ENCODE measurements around the gene NT5C1A.
A peak's percentile ranks its signal among the peaks of the same experiment; 100 is the strongest.

Gene NT5C1A

GRCh38 chr1:39657923-39658485 lies 13.9 kb downstream of the NT5C1A start:
- DNase-seq = peak; percentile 19 to 76 (median 46)

- DNase-seq = no peak
These were observed 14.5 kb downstream of the NT5C1A start for GRCh38 chr1:39657402-39657801.

- no peak for DNase-seq
These were observed 15.5 kb downstream of the NT5C1A start for GRCh38 chr1:39656391-39656790.

GRCh38 chr1:39655578-39656268 lies 16.2 kb downstream of the NT5C1A start:
- DNase-seq = no peak

- no peak for DNase-seq
These were observed 17.6 kb downstream of the NT5C1A start for GRCh38 chr1:39654291-39654690.

- peak; percentile 48 to 73 (median 58) for DNase-seq
These were observed 18.3 kb downstream of the NT5C1A start for GRCh38 chr1:39653546-39654031.

GRCh38 chr1:39652554-39652953 lies 19.4 kb downstream of the NT5C1A start:
- no peak for DNase-seq

GRCh38 chr1:39652105-39652504 lies 19.8 kb downstream of the NT5C1A start:
- DNase-seq = no peak

GRCh38 chr1:39650431-39650830 lies 21.5 kb downstream of the NT5C1A start:
- no peak for DNase-seq

- DNase-seq = no peak
These were observed 22.2 kb downstream of the NT5C1A start for GRCh38 chr1:39649636-39650185.

GRCh38 chr1:39648496-39648895 lies 23.4 kb downstream of the NT5C1A start:
- no peak for DNase-seq

GRCh38 chr1:39647247-39647646 lies 24.7 kb downstream of the NT5C1A start:
- DNase-seq = no peak

- no peak for DNase-seq
These were observed 25.4 kb downstream of the NT5C1A start for GRCh38 chr1:39646232-39647081.

GRCh38 chr1:39645411-39646043 lies 26.4 kb downstream of the NT5C1A start:
- no peak for DNase-seq

- no peak for DNase-seq
These were observed 28.2 kb downstream of the NT5C1A start for GRCh38 chr1:39643705-39644104.

GRCh38 chr1:39642796-39643195 lies 29.1 kb downstream of the NT5C1A start:
- no peak for DNase-seq

GRCh38 chr1:39640861-39641260 lies 31.0 kb downstream of the NT5C1A start:
- no peak for DNase-seq

GRCh38 chr1:39639305-39640130 lies 32.4 kb downstream of the NT5C1A start, which contains the start of gene HEYL:
TSS of gene HEYL (minus strand) at chr1:39639643. CDS start at chr1:39639625, 18 bp downstream.
- DNase-seq = peak; percentile 19 to 45 (median 38)

GRCh38 chr1:39638965-39639304 lies 33.0 kb downstream of the NT5C1A start:
- no peak for DNase-seq

- no peak for DNase-seq
These were observed 34.5 kb downstream of the NT5C1A start for GRCh38 chr1:39637361-39637760.

- no peak for DNase-seq
These were observed 36.1 kb downstream of the NT5C1A start for GRCh38 chr1:39635871-39636210.

Measured in T-helper 1 cell (primary cell).